GM18511 (cell line): Measurements from ENCODE around the gene SARDH.

ENCODE experiments used
- ATAC-seq: cut with Tn5 transposase; IDR thresholded peaks from one replicate; pipeline ENCODE4 v1.9.1; 2021; ENCODE audit warnings: mild to moderate bottlenecking, moderate library complexity; ENCODE audit not compliant: unreplicated experiment

SARDH gene

DNA sequence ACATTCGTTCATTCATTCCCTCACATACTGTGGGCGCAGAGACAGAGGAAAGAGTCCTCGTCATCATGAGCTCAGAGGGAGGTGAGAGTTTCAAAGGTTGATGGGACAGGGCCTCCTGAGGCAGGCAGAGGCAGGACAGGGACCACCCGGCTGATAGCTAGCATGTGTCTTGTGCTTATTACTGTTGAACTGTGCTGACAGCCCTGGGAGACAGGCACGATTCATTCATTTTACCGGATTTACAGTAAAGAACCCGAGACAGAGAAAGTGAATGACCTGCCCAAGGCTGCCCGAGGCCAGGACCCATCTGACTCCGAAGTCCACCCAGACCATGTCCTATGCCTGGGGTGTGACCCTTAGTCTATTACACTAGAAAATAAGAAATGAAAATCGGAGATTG lies 124.1 kb downstream of the SARDH start:
- ATAC-seq, result no peak
